ENCODE data around the gene RAN.
"Not testable (repeated sequence)": the region's sequence is repeated elsewhere in the genome, so short reads cannot be mapped to it uniquely, and the experiment has no call there.

Gene RAN

DNA sequence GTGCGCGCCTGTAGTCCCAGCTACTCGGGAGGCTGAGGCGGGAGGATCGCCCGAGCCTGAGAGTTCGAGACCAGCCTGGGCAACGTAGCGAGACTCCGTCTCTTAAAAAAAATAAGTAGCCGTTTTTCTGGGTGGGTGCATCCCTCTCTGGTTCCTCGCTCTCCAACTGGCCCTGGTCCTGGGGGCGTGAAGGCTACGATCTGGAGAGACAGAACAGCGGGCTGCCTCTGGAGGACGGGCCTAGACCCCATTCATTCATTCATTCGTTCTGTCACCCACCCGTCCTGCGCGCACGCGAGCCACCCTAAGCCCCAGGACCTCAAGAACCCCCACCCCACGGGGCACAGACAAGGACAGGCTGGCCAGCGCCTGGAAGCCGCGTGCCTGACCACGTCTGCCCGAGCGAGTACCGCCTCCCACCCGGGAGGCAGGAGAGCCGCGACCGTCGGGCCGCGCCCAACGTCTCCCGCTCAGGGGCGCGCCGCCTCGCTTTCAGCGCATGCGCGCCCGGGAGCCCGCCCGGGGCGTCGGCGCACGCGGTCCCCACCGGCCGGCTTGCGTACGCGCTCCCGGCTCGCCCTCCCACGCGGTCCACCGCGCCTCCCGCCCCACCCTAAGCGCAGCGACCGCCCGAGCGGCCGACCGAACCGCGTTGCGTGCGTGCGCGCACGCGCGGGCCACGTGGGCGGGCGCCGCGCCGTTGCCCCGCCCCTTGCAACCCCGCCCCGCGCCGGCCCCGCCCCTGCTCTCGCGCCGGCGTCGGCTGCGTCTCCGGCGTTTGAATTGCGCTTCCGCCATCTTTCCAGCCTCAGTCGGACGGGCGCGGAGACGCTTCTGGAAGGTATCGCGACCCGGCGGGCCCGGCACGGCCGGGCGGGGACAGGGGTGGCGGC, at the start of gene RAN:
RAN (plus strand) TSS at position 781 of the 893 bp plus-strand sequence. CDS start 528 bp downstream, outside the sequence.
- DNase-seq (ENCODE audit: low spot score), result peak; percentile 94

DNA sequence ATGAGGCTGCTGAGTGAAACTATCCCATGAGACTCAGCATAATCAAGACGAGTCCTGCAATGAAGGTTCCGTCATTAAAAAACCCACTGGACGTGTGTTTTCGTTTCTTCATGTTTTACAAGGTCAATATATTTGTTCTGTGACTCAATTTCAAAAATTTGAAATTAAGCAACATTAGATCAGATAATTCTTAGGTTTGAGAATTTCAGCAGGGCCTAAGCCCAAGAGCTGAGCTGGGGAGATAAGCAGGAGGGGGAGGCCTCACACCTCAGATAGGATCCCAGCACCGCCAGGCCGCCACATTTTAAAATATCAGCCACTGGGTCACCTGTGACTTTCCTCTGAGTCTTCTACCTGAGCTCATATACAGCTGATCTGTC, 46.1 kb upstream of the RAN start:
- no peak for DNase-seq (ENCODE audit: low spot score)

DNA sequence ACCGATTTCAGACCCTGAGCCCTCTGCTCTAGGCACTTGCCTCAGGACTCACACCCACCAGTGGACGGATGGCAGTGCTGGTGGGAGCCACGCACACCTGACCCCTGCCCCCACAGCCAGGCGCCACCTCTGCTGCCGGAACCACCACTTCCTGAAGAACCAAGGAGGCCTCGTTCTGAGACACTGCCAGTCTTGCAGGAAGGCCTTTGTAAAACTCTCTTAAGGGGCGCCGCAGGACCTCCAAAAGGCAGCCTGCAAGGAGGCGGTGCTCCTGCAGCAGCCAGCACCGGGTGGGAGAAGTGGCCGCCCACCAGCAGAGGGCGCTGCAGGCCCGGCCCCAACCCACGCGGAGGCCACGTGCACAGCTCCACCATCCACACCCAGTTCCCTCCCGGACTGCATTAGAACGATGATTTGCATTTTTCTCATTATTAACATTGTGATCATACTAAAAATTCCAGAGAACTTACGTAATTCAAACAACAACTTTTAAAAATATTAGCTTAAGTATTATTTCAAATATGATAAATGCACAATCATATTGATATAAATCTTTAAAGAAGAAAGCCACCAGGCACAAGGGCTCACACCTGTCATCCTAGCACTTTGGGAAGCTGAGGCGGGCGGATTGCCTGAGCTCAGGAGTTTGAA, 45.6 kb upstream of the RAN start:
- DNase-seq (ENCODE audit: low spot score), result no peak

DNA sequence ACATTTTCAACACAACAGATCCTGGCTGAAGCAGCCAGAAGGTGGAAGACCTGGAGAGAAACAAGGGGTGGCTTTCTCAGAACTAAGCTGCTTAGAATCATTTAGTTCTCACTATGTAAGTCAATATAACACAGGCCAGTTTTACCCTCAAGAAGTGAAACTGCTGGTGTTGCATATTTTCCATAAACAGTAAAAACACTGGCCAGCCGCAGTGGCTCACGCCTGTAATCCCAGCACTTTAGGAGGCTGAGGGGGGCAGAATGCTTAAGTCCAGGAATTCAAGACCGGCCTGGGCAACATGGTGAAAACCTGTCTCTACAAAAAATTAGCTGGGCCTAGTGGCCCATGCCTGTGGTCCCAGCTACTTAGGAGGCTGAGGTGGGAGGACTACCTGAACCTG, 44.4 kb upstream of the RAN start:
- DNase-seq (ENCODE audit: low spot score), result no peak

DNA sequence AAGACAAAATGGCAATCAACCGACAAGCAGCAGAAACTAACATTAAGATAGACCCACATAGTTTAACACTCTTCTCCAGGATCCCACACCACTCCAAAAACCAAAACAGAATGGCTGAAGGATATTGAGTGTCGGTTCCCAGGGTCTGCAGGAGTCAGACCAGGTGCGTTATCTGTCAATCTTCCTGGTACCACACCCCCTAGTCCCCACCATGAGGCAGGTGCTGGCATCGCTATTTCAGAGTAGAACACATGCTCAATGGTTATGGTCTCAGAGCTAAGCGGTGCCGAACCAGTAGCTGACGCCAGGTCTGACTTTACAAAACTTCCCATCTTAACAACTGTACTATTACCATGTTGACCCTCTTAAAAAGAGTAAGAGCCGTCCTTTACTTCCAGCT, 43.0 kb upstream of the RAN start:
- DNase-seq (ENCODE audit: low spot score), result no peak

DNA sequence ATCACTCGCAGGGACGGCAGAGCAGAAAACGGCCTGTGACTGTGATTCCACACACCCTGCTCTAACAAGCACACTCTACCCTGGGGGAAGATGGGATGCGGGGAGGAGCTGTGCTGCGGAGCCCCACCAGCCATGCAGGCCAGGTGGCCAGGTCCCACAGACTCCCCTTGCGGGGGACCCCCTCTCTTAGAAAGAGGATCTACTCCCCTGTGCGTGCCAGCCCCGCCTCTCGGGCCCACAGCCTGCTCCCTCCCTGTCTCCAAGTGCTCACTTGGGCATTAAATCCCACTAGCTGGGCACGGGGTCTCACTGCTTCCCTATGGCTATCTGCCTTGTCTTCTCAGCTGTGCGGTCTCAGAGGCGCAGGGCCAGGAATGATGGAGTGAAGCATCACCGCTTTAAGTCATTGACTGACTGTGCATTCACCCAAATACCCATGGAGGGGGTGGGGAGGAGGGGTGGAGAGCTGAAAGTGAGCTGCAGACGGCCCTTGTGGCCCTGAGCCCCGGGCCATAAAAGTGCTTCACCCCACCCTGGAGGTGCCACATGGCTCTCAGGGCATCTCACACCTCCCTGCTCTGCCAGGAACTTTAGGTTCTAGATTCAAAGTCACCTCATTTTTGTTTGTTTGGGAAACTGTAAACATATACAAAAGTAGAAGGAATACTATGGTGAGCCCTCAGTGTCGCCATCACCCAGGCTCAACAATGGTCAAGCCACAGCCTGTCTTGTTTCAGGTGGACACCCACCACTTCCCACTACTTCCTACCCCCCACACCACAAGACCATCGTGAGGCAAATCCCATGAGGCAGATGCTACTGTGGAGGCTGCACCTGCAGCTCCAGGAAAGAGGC, 42.2 kb upstream of the RAN start:
- DNase-seq (ENCODE audit: low spot score), result no peak

DNA sequence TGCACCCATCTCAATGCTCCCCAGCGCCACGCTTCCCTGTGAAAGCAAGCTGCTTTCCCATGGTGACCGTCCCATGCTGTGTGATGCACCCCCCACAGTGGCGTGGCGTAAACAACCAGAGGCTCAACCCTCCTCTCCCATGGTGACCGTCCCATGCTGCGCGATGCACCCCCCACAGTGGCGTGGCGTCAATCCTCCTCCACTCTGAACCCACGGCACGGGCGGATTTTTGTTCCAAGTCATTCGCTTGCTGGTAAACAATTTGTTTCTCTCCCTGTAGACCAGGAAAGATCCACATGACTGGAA, 41.7 kb upstream of the RAN start:
- no peak for DNase-seq (ENCODE audit: low spot score)

DNA sequence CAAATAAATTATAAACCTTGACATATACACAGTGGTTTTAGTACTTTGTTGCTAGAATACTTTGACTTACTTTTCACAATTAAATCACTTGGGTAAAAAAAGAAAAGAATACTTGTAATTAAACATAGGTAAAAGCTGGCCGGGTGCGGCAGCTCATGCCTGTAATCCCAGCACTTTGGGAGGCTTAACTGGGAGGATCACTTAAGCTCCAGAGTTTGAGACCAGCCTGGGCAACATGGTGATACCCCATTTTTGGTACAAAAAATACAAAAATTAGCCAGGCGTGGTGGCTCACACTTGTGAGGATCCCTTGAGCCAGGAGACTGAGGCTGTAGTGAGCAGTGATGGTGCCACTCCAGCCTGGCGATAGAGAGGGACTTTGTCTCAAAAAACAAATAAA, 40.6 kb upstream of the RAN start:
- no peak for DNase-seq (ENCODE audit: low spot score)

DNA sequence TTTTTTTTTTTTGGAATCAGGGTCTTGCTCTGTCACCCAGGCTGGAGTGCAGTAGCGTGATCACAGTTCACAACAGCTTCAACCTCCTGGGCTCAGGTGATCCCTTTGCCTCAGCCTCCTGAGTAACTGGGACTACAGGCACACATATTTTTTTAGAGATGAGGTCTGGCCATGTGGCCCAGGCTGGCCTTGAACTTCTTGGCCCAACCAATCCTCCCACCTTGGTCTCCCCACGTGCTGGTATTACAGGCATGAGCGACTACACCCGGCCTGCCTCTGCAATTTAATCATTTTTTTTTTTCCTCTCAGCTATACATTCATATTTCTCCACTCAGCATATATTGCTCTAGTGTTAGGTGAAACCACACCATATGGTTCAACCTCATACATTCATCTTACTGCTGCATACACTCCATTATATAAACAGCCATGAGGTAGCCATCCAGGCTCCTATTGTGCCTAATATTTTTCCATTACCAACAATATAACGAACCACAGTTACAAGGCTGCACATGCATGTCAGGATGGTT, 39.9 kb upstream of the RAN start:
- DNase-seq (ENCODE audit: low spot score), result no peak

DNA sequence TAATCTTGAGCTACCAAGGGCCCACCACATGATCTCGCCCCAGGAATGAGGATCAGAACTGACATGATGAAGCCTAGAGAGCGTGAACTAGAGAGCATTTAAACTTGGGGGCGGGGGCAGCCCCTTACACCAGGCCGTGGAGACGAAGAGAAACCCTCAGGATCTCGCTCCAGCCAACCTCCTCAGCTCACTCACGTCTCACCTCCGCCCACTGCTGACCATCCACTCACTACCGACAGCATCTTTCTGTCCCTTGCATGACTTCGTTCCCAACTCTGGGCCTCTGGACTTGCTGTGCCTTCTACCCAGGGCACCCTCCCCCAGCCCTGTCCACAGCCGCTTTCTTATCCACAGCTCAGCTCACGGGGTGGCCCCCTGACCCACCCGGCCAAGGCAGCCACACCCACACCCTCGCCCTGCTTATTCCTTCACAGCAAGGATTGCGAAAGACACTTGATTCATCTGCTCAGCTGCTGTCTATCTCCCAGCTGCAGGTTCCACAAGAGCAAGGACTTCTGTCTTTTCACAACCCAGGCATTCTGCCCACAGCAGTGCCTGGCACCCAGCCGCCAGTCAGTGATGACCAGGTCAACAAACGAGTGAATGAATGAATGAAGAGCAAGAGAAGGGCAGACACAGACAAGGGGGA, 39.2 kb upstream of the RAN start:
- DNase-seq (ENCODE audit: low spot score), result no peak

DNA sequence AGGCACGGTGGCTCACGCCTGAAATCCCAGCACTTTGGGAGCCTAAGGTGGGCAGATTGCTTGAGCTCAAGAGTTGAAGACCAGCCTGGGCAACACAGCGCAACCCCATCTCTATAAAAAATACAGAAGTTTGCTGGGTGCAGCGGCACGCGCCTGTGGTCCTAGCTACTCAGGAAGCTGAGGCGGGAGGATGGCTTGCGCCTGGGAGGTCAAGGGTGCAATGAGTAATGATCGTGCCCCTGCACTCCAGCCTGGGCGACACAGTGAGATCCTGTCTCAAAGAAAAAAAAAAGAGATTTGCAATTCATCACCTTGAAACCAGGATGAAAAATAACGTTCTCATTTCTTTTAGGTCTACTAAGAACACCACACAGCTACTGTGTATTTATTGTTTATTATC, 36.9 kb upstream of the RAN start:
- no peak for DNase-seq (ENCODE audit: low spot score)

DNA sequence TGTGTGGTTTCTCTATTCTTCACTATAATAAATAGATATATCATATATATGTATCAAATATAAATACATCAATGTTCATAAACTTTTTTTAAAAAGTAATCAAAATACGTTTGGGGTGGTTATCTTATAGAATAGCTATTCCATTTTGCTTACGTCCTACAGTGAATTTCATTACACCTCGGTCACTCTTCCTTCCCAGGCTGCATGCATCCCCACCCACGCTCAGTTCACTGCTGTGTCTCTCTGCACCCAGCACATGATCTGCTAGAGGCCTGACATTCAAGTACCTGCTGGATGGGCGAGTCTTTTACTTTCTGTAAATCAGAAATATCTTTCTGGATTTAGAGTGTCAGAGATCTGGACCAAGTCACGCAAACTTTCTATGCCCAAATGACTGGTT, 36.4 kb upstream of the RAN start:
- no peak for DNase-seq (ENCODE audit: low spot score)

DNA sequence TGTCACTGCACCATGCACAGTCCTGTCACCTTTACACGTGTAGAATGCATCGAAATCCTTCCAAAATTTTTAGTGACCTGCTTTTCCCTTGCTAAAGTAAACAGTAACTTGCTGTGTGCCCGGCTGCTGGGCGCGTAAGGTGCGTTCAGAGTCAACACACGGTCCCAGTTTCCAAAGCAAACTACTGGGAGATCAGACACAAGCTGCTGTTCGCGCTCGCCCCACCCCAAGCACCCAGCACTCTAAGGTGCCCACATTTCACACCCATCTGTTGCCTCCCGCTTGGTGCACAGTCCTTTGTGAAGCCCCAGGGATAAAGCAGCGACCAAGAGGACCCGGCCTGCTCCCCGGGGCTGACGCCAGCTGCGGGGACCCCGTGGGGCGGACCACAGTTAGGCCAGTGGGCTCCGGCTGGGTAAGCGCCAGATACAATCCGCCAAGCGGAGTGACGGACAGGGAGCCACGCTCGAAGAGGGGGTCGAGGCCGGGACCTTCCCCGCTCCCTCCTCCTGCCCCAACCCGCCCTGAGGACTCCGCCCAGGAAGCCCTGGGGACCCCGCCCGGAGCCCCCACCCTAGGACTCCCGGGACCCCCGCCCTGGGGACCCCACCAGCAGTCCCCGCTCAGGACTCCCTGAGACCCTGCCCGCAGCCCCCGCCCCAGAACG, 33.4 kb upstream of the RAN start:
- peak; percentile 20 for DNase-seq (ENCODE audit: low spot score)

DNA sequence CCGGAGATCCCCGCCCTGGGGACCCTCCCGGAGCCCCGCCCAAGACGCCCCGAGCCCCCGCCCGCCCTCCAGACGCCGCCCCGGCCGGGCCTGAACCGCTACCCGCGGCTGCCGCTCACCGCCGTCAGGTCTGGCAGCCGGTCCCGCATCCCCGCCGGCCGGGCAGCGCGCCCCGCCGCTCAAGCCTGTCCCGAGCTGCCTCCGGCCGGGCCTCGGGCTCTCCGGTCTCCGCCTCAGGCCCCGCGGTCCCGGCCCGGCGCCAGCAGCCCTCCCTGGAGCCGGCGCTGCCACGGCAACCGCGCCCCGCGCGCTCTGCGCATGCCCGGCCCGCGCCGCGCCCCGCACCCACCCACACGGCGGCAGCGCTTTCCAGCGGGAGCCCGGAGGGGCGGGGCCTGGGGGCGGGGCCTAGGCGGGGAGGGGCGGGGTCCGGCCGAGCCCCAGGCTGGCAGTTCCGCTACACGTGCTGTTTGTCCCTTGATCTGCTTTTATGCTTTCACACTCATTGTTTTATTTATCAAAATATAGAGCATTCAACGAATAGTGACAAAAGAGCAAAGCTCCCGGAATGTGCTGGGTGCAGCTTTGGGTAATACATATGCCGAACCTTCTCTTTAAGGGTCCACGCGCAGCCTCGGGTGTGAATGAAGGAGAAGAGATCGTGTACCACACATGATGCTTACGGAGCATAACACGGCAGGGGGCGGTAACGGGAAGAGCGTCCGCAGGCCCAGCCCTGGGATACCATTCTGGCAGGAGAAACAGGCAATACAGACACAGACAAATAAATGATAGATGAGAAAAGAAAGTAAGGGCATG, 32.7 kb upstream of the RAN start, which contains the start of gene STX2:
STX2 (minus strand) TSS at position 300 of the 819 bp plus-strand sequence; CDS start at position 149, 151 bp downstream.
- DNase-seq (ENCODE audit: low spot score), result peak; percentile 86

DNA sequence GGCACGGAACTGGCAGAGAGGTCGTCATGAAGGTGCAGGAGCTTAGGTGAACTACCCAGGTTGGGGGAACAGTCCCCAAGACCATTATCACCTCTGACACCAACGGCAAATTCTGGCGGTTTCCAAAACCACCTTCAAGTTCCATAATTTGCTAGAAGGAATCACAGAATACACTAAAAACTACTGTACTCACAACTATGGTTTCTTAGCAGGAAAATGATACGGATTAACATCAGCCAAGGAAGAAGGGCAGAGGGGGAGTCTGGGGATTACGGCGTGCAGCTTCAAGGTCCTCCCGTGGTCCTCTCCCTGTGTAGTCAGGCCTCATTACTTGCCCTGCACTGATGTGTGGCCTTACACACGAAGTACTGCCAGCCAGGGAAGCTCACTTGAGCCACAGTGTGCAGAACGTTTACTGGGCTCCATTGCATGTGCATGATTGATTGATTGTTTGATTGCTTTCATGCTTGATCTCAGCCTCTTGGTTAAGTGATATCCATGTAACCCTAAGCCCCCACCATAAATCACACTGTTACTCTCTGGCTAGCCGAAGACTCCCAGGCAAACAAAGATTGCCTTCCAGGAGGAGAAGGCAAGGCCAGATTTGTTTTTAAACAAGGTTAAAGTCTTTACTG, 32.0 kb upstream of the RAN start:
- DNase-seq (ENCODE audit: low spot score), result no peak

DNA sequence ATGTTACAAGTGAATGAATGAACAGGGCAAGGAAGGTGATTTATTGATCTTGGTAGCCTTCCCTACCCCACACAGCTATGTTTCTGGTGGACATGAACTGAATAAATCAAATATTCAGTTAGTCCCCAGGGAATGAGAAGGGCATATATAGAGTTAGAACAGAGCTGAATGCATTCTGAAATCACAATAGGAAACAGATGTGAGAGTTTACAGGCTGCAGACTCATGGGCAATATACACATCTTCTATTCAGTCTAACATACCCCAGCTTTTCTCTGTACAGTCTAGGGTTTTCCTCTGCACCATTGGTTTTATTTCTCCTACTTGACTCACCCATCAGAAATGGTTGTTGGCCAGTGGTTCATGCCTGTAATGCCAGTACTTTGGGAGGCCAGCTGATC, 25.5 kb upstream of the RAN start:
- DNase-seq (ENCODE audit: low spot score), result no peak

DNA sequence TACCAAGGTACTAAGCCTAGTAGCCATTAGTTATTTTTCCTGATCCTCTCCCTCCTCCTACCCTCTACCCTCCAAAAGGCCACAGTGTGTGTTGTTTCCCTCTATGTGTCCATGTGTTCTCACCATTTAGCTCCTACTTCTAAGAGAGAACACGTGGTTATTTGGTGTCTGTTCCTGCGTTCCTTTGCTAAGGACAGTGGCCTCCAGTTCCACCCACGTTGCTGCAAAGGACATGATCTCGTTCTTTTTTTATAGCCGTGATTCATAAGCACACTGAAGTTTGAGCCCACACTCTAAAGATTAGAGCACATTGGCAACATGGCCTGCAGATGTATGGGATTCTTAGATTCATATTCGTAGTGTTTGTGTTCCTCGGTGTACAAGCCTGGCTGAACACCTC, 24.8 kb upstream of the RAN start:
- no peak for DNase-seq (ENCODE audit: low spot score)

DNA sequence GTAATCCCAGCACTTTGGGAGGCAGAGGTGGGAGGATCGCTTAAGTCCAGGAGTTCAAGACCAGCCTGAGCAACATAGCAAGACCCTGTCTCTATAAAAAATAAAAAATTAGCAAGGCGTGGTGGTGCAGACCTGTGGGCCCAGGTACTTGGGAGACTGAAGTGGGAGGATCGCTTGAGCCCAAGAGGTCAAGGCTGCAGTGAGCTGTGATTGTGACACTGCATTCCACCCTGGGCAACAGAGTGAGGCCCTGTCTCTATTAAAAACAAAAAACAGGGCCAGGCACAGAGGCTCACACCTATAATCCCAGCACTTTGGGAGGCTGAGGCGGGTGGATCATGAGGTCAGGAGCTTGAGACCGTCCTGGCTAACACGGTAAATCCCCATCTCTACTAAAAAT, 23.8 kb upstream of the RAN start:
- not testable (repeated sequence) for DNase-seq (ENCODE audit: low spot score)

DNA sequence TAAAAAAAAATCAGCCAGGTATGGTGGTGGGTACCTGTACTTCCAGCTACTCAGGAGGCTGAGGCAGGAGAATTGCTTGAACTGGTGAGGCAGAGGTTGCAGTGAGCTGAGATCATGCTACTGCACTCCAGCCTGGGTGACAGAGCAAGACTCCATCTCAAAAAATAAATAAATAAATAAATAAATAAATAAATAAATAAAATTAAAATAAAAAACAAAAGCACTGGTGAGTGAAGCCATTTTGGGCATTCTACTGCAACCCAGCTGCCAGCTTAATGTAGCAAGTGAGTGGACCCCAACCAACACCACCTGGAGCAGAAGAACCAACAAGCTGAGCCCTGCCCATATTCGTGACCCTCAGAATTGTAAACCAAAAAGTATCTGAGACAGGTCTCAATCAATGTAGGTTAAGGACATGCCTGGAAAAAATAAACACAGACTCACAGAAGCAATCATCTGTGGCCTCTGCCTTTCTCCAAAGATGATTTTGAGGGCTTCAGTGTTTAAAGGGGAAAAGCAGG, 23.0 kb upstream of the RAN start:
- DNase-seq (ENCODE audit: low spot score), result not testable (repeated sequence)

Data from putamen (tissue), 1 donor.